ENCODE results near the gene PRR29.
A peak's percentile ranks its signal among the peaks of the same experiment; 100 is the strongest.
"Not testable (repeated sequence)": the region's sequence is repeated elsewhere in the genome, so short reads cannot be mapped to it uniquely, and the experiment has no call there.

PRR29 gene

DNA sequence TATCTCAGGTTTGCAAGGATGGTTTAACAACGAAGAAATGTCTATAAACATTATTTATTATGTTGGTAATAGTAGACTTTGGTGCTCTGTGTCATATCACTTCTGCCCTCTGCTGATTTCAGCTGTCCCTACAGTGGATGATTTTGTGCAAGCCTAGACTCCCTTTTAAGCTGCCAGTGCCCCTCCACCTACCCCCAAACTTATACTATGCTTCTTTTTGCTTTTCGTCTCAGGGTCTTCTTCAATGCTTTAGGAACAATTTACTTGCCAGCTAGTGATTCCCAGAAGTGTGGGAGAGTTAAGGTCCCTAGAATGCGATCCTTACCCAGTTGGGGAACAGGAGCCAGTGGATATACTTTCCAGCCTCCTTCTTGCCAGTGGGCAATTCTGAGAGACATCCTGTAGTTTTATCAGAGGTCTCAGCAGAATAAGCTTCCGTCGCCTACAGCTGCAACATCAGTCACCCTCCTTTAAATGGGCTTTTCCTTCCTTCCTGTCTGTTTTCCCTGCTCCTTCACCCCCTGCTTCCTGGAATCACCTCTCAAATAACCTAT is 18.2 kb downstream of the PRR29 start:
- no peak for DNase-seq

DNA sequence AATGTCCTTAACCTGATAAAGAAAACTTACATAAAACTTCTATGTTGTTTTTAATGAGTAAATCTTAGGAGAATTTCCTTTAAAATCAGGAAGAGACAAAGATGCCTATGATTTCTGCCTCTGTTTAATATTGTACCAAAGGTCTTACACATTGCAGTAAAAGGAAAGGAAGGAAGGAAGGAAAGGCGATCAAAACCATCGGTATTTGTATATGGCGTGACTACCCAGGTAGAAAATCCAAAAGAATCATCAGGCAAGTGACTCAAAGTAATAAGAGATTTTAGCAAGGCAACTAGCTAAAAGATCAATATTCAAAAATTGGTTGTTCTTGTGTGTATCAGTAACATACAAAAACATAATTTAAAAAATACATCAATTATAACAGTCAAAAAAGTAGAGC is 18.8 kb downstream of the PRR29 start:
- DNase-seq = no peak

DNA sequence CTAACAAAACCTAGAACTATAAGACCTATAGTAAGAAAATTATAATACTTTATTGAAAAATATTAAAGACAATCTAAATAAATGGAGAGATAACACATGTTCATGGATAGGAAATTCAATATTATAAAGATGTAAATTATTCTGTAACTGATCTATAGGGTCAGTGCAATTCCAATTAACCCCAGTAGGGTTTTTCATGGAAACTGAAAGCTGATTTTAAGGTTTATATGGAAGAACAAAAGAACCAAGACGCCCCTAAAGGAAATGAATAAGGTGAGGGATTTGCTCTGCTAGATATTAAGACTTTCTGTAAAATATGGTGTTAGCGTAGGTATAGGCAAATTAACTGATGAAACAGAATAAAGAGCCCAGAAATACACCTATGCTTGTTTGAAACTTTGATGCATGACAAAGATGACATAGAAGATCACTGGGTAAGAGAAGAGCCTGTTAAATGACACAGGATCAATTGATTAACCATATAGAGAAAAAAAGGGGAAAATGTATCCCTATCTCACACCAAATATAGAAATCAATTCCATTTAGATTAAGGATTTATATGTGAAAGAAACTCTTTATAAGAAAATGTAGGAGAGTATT is 19.3 kb downstream of the PRR29 start:
- DNase-seq = no peak

DNA sequence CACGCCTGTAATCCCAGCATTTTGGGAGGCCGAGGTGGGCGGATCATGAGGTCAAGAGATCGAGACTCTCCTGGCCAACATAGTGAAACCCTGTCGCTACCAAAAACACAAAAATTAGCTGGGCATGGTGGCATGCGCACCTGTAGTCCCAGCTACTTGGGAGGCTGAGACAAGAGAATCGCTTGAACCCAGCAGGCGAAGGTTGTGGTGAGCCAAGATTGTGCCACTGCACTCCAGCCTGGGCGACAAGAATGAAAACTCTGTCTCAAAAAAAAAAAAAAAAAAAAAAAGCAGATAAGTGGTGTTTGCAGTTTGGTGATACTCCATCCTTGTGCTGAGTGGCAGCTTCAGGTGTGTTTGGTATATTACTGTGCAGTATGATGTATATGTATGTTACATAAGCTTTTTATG is 21.4 kb downstream of the PRR29 start:
- not testable (repeated sequence) for DNase-seq

DNA sequence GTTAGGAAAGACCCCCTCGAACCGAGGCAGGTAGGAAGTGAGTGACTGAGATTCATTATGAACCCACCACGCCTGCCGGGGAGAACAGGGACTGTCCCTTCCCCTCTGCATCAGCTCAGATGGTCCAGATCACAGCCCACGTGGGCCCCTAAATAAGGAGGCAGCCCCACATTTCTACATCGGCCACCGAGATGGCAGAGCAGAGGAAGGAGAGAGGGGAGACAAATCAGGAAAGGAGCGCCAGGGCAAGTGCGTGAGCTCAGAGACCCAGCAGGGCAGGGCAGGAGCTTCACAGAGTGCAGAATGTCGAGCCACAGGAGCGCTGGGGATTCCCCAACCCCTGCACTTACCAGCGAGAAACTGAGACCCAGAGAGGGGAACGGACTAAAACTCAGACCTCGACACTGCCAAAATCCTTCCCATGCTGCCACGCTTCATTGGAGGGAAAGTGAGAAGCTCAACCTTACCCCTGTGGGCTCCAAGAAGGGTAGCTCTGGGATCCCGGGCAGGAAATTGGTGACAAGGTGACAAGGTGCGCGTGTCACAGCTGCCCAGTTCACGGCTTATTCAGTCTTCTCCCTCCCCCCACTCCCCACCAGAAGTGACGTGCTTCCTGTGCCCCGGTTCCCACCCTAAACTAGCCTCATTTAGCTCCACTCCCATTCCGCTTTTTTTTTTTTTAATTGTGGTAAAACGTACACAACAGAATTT is 22.1 kb downstream of the PRR29 start, which contains the start of gene ICAM2:
Gene ICAM2, minus strand, starts transcription at position 578 of the 711 bp plus-strand sequence. CDS start 13,942 bp downstream, outside the sequence.
- DNase-seq = peak in 2 of 3 experiments; percentile 63 to 66

DNA sequence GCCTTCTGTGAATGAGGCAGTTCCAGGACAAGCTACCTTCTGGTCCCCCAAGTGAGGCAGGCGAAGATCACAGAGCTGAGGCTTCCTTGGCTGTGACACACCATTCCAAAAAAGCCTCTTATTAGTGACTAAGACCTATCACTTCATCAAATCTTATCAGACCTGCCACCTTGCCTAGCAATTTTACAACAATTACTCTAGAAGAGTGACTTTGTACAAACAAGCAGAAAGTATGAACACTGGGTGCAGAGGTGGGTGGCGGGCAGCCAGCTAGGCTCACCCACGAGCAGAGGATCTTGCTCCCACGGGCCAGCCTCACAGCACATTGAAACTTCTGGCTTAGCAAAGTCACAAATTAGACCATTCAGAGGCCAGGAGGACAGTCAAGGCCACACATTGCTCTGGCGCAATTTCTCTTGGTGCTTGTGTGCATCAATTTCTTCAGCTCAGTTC is 24.5 kb downstream of the PRR29 start:
- no peak for DNase-seq

DNA sequence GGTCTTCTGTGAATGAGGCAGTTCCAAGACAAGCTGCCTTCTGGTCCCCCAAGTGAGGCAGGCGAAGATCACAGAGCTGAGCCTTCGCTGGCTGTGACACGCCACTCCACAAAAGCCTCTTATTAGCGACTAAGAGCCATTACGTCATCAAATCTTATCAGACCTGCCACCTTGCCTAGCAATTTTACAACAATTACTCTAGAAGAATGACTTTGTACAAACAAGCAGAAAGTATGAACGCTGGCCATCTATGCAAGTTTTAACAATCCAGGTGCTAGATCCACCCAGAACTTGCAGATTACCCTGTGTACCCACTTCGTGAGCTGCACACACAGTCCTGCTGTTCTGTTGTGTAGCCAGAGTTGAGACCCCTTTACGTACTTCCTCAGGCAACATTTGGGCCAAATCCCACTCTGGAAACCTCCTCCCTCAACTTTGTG is 26.1 kb downstream of the PRR29 start:
- peak in 1 of 3 experiments; percentile 23 for DNase-seq

DNA sequence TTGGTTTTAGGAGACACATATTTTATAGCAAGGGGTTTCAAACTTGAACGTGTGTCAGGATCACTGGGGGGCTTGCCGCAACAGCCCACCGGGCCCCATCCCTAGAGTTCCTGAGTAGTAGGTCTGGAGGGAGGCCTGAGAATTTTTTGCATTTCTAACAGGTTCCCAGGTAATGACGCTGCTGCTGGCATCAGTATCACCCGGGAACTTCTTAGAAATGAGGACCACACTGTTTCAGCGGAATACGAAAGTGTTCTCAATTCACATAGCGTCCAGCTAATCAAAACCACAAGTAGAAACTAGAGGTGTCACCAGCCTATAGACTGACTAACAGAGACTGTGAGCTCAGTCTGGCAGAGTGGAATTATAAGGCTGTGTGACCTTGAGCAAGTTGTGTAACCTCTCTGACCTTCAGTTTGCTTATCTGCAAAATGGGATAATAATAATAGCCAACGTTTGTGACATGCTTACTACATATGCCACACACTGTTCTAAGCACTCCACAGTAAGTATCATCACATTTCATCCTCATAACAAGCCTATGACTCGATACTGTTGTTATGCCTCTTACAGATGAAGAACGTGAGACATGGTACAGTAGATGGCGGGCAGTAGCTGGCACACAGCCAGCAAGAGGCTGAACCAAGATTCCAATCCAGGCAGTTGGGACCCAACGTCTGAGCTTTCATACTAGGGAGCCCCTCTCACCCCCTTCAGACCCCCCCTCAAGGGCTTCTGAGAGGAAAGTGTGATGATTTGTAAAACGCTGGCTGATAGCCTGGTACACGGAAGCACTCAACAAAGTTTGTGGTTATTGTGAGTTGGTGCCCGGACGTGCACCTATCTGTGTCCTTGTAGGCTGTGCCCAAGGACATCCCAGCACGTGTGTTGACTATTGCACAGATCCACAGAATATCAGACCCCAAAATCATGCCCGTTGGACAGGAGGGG is 26.9 kb downstream of the PRR29 start:
- no peak for DNase-seq

DNA sequence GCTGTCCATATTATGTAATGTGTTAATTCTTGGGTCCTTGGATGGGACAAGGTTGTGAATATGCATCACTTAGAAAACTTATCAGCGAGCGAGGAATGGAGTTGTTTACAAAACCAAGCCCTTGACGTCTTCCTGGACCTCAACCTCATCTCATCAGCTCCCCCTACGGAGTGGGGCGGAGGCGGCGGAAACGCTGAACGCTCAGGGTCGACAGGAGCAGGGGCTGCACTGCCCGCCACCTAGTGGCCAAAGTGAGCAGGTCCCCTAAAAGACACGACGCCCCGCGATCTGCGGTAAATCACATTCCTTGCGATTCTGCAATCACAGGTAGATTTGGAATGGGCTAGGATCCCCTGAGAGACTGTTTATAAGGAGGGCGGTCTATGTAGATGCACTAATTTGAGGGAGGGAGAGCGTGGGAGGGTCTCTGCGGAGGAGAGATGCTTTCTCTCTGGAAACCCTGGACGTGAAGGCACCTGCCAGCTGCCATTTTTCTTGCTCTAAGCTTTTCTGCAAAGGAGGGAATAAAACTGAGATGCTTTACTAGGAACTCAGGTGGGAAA is 27.7 kb downstream of the PRR29 start:
- peak; percentile 56 to 70 (median 67) for DNase-seq

DNA sequence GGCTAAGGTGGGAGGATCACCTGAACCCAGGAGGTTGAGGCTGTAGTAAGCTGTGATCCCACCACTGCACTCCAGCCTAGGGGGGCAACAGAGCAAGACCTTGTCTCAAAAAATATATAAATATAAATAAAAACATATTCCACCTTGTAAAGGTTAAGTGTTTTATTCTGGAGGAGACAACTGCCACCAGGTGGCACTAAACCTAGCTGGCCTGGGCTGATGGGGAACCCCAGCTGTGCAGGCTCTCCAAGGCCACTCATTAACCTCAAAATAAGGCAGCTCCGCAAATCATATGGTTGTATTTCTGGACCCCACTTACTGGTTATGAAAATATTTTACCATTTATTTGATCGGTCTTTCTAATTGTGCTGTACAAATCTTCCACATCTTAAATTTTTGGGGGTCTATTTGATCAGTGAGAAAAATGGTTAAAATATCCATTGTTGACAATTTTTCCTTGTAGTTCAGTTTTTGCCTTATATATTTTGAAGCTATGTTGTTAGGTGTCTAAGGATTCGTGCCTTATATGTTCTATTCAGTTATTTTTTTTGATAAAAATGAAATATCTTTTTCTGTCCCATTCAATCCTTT is 30.8 kb downstream of the PRR29 start:
- peak; percentile 30 to 73 (median 57) for DNase-seq

DNA sequence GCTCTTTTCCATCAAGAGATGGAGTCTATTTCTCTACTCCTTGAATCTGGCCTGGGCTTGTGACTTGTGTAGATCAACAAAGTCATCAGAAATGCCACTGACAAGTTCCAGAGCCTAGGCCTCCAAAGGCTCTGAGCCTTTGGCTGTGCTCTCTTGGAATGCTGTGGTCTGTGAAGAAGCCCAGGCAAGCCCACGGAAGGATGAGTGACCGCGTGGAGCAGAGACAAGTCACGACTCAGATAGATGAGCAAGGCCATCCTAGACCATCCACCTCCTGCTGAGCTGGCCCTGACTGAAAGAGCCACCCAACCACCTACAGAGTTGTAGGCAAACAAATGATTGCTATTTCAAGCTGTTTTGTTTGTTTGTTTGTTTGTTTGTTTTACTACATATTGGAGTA is 33.9 kb downstream of the PRR29 start:
- no peak for DNase-seq

DNA sequence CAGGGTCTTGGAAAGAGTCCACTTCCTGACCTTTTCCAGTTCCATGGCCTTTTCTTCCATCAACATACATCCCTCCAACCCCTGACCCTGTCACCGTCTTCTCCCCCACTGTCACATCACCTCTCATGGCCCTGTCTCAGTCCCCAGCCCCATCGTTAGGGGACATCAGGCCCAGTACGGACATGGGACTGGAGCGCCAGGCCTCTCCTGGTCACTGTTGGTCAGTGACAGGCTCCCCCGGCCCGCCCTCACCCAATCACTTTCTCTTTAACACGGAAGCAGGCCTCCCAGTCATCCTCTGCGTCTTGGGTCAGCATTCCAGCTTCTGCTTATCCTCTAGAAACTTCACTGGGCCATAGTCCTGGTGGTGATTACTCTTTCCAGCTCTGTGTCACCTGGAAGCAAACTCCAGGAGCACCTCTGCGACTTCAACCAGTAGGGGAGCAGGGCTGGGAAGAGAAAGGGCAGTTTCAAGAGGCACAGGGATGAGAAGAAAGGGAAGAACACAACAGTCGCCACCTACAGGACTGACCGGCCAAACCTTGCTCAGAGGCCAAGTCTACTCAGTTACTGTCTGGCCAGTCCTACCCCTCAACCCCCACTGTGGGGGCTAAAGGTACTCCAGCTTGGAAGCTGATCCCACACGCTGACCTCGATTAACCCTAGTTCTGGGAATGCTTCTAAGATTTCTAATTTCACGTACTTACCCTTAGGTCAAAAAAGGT is 38.2 kb downstream of the PRR29 start:
- no peak for DNase-seq

DNA sequence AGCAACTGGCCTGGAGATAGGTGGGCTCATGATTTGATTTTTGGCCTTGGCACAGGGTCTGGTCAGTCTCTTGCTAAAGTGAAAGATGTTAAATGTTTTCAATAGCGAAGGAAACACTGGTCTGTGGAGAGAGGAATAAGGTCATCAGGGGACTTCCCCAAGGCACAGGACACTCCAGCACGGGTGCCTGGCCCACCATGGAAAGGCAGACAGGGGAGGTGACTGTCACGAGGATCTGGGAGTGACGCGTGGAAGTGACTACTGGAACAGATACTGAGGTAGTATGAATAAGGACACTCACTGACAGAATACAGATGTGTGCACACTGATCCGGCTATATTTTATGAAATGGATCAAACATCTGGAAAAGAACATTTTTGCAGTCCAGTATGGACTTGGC is 39.0 kb downstream of the PRR29 start:
- no peak for DNase-seq

DNA sequence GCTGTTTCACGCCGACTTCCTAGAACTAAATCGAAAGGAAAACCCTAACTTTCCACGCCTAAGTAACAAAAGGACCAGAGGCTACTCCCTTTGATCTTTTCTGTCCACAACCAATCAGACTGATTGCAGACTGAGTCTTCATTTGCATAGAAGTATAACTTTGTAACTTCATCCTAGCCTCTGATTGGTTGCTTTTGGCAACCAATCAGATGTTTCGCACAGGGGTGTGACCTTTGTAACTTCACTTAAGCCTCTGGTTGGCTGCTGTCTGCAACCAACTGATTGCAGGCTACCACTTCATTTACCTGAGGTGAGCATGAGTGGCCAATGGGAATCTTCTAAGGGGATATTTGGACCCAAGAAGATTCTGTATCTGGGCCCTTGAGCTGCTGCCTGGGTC is 39.7 kb downstream of the PRR29 start:
- no peak for DNase-seq

DNA sequence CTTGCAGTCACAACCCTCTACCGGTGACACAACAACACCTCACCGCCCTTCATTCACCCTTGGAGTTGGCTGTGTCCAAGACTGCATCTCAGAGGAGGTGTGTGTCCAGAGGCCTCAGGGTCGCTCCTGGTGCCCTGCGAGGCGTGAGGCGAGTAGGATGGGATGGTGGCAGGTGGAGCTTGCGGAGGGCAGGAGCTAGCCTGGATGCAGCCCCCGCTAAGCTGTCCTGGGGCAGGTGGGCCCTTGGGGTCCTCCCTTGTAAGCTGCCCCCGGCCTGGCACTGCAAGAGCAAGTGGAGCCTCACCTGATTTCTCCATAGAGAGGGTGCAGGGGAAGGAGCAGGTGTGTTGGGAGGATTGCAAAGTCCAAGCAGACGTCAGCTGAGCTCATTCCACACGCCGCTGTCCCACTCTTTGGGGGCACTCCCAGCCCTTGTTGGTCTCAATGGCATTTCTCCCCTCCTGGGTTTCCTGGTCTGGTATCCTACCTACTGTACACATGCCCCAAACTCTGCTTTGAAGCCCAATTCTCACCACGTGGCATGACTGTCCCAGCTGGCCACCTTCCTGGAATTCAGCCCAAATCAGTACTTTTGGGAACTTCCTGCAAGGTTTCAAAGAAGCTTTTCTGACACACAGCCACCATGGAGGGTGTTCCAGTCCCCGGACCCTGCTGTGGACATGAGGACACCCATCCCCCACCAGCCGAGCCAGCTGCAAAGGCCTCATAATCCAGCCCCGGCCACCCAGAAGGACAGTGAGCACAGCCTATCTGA is 40.4 kb downstream of the PRR29 start:
- DNase-seq = no peak

DNA sequence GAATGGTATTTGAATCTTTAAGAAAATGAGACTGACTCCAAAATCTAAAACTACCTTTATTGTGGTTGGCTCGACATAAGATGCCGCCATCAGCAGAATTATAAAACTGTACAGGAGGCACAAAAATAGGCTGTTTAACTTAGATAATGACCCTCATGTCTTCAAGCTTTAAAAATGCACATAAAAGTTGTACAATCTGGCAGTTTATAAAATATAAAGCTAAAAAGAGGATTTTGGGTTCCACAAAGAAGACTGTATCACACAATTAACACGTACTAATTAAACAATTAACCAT is 40.9 kb downstream of the PRR29 start:
- DNase-seq = no peak

DNA sequence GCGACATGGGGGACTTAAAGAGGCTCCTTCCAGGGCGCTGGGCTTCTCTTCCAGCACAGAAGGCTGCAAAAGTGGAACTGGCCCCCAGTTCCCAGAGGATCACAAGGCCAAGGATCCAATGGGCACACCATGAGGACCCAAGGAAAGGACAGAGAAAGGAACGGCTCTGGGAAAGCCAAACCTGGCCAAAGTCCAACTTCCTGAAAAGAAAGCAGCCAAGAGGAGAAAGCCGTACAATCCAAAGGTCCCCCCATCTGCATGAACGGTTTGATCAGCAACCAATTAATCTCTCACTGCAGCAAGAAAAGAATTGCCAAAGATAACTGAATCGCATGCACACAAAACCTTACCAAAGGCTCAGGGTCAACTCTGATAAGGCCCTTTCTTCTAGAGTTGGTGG is 42.1 kb downstream of the PRR29 start:
- no peak for DNase-seq

DNA sequence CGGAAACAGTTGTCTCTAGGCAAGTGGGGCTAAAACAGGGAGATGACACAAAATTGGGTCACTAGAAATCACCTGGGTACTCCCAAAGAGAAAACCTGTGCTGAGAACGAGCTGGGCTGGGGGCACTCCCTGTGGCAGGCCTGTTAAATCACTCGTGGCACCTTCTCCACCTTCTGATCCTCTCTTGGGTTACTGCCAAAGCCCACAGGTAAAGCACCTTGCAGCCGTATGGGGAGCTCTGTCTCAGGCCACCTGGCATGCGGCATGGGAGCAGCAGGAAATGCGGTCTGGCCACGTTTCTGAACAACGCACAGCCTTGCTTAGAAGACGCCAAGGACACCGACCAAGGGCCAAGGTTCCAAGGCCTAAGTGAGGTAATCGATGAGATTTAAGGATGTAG is 43.8 kb downstream of the PRR29 start:
- no peak for DNase-seq

DNA sequence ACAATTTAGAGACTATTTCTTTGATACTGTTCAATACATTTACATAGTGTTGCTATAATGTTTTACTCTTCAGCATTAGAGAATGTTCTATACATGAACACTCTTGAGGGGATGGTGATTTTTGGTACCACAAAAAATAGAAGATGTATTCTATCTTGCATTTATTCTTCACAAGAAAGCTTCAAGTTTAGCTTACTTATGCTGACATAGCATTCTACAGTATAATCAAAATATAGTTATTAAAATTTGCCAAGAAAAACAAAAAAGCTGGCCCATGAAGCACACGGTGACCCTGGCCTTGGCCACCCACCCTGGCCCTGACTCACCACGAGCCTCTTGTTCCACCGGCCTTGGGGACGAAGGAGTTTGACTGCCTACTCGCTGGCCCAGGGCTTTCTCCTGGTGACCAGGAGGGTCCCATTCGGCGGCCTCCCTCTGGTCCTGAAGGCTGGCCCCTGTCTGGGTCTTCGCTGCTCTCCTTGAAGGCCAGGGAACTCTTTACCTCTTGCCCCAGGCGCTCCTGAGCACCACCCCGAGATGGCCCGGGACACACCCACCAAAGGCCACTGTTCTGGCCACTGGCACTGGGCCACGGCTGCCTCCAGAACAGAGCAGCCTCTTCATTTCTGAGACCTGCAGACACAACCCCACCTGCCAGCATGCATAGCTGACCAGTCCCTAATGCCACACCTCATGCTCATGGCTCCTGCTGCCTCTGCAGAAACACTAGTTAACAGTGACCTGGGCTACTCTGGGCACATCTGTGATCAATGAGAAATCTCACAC is 44.7 kb downstream of the PRR29 start:
- DNase-seq = no peak

DNA sequence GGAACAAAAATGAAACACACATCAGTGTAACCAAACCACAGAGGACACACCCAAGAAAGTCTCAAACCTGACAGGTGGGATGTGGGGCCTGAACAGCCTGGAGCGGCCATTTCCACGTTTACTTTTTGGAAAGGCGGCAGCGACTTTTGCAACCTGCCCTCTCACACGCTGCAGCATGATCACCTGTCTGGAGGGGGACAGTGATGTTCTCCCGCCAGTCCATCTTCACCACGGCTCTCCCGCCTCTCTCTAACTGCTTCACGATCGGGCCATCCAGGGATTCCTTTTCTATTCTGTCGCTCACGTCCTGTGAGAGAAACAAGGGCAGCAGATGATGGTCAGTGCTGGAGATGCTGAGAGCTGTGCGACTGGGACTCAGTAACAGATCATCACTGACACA is 47.0 kb downstream of the PRR29 start:
- DNase-seq = no peak

All from NCI-H1417 (cell line).